Renal cortical epithelial cell (primary cell): ENCODE data around the gene IP6K3. TPM values are rescaled to one million over a fixed set of nuclear protein-coding genes. Genes with fewer than 3 reads are reported as not detected.

Experiments used
- DNase-seq: peaks from one replicate; pipeline ENCODE4 v3.0.0-alpha.2; 2011; ENCODE audit warnings: low read depth
- total RNA-seq: library from RNA; depleted of rRNA; stranded (reverse); fragments of >200 nt; gene quantifications from 2 replicates; pipeline ENCODE4 v1.2.3, GENCODE V29; 2014

The IP6K3 gene
- total RNA-seq, 1 donor from 2014 or later = 2.9 TPM

- no peak for DNase-seq
Measured at GRCh38 chr6:33723371-33724085, 23.2 kb downstream of the IP6K3 start.

- no peak for DNase-seq
Measured at GRCh38 chr6:33722103-33722623, 24.5 kb downstream of the IP6K3 start.

GRCh38 chr6:33721508-33721907 lies 25.2 kb downstream of the IP6K3 start:
- DNase-seq = no peak

GRCh38 chr6:33720998-33721397 lies 25.7 kb downstream of the IP6K3 start:
- no peak for DNase-seq

GRCh38 chr6:33719326-33719987 lies 27.2 kb downstream of the IP6K3 start:
- no peak for DNase-seq

GRCh38 chr6:33718713-33719112 lies 28.0 kb downstream of the IP6K3 start:
- DNase-seq = no peak

GRCh38 chr6:33717934-33718455 lies 28.7 kb downstream of the IP6K3 start:
- no peak for DNase-seq

GRCh38 chr6:33716890-33717632 lies 29.6 kb downstream of the IP6K3 start:
- peak; percentile 45 for DNase-seq

- DNase-seq = peak; percentile 47
Measured at GRCh38 chr6:33716379-33716778, 30.3 kb downstream of the IP6K3 start.

- no peak for DNase-seq
Measured at GRCh38 chr6:33714385-33715040, 32.2 kb downstream of the IP6K3 start.

GRCh38 chr6:33713786-33714185 lies 32.9 kb downstream of the IP6K3 start:
- DNase-seq = no peak

GRCh38 chr6:33712914-33713313 lies 33.8 kb downstream of the IP6K3 start:
- DNase-seq = no peak

- peak; percentile 86 for DNase-seq
Measured at GRCh38 chr6:33711140-33712129, 35.3 kb downstream of the IP6K3 start, which contains the start of gene UQCC2. Gene UQCC2, minus strand, starts transcription at chr6:33711700. Its CDS starts 14 bp downstream, at chr6:33711686.

GRCh38 chr6:33710296-33711121 lies 36.2 kb downstream of the IP6K3 start:
- no peak for DNase-seq

- no peak for DNase-seq
Measured at GRCh38 chr6:33709605-33710295, 37.0 kb downstream of the IP6K3 start.

- no peak for DNase-seq
Measured at GRCh38 chr6:33708516-33709204, 38.0 kb downstream of the IP6K3 start.

- DNase-seq = no peak
Measured at GRCh38 chr6:33707771-33708170, 38.9 kb downstream of the IP6K3 start.
